Non-pigmented ciliary epithelial cell (primary cell): Measurements from ENCODE around the gene LIN52.

Experiments used
- DNase-seq: peaks from one replicate; pipeline ENCODE4 v3.0.0-alpha.2; 2010; ENCODE audit warnings: low read depth

LIN52 gene

DNA sequence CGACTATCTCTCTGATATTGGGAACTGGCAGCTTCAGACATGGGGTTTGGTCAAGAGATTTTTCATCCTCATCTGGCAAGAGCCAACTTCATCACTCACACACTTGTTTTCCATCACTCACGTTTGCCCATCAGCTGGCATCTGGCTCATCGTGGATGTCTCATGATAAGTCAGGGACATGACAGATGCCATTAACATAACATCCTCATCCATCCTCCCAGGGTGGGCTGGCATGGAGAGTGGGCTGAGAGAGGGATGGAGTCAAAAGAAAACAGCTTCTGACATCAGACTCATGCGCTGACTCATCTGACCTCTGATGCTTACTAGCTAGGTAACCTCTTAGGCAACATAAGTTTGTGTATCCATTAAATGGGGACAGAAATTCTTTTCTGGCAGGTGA is 152.7 kb downstream of the LIN52 start:
- no peak for DNase-seq

- no peak for DNase-seq
Measured at GRCh38 chr14:74238974-74239847, 154.5 kb downstream of the LIN52 start, which contains the start of gene VSX2. Gene VSX2 (plus strand): TSS chr14:74239449. CDS start chr14:74239562, 113 bp downstream.

GRCh38 chr14:74239848-74240793 is 155.4 kb downstream of the LIN52 start:
- no peak for DNase-seq

DNA sequence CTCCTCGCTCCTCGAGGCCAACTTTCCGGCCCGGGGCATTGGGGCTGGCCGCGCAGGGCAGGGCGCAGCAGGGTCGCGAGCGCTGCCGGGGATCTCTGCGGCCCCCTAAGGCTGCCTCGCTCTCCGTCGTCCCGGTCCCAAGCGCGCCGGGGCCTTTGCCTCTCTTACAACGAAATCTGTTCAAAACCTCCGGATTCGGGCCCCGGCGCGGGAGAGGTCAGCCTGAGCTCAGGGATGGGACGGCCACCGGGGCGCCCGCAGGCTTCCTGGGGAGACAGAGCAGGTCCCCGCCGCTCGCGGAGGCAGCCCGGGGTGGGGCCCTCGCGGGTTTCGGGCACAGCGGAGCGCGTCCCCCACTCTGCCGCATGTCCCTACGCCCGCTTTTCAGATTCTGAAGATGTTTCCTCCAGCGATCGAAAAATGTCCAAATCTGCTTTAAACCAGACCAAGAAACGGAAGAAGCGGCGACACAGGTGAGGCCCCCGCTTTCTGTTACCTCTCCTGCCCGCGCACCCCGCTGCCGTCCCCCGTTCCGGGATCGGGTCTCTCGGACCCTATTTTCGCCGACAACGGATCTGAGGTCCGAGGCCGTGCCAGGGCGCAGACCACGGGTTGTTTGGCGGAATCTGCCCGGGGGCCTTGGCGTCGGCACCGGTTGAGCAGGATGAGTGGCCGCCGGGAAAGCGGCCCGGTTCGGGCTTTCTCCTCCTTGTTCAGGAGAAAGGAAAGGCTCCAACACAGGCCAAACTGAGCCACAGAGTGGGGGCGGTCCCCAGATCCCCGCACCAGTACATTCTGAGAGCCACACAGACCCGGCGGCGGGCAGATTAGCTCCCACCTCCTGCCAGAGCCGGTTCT is 156.3 kb downstream of the LIN52 start:
- no peak for DNase-seq

- DNase-seq, result no peak
Measured at GRCh38 chr14:74241652-74242017, 156.9 kb downstream of the LIN52 start.

GRCh38 chr14:74242021-74242779 is 157.4 kb downstream of the LIN52 start:
- no peak for DNase-seq

DNA sequence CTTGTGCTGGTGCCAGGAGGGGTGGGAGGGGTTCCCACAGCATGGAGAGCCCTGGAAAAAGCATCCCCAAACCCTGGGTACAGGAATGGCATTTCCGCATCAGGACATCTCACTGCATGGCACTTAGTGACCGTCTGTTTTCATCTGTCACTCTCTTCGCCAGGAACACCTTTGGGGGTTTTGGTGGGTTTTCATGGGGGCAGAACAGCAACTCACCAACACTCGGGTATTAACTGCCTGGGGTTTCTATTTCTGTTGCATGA is 158.0 kb downstream of the LIN52 start:
- no peak for DNase-seq

- DNase-seq, result no peak
Measured at GRCh38 chr14:74243051-74243450, 158.3 kb downstream of the LIN52 start.

GRCh38 chr14:74244115-74244514 is 159.4 kb downstream of the LIN52 start:
- DNase-seq, result no peak

- DNase-seq, result no peak
Measured at GRCh38 chr14:74245292-74245691, 160.5 kb downstream of the LIN52 start.

- no peak for DNase-seq
Measured at GRCh38 chr14:74246542-74246941, 161.8 kb downstream of the LIN52 start.

DNA sequence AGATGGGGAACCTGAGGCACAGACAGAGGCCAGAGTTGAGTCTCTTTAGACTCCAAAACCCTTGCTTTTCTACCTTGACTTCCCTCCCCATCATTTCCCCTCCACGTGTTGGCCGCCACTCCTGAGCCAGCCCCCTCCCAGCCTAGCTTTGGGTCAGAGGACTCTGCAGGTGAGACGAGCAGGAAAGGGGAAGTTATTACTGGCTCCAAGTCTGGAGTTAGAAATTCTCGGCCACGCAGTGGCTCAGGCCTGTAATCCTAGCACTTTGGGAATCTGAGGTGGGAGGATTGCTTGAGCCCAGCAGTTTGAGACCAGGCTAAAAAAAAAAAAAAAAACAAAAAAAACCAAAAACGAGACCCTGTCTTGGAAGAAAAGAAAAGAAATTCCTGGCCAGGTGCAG is 163.3 kb downstream of the LIN52 start:
- no peak for DNase-seq

- no peak for DNase-seq
Measured at GRCh38 chr14:74249433-74250375, 164.9 kb downstream of the LIN52 start.
